Astrocyte (in vitro differentiated cells and primary cell): ENCODE measurements around the gene EXD3. TPM values are rescaled to one million over a fixed set of nuclear protein-coding genes. Genes with fewer than 3 reads are reported as not detected.

ENCODE experiments used
- DNase-seq: peaks from one replicate; pipeline ENCODE4 v3.0.0-alpha.2; 2010; ENCODE audit warnings: low read depth
- FAIRE-seq: peaks from 2 replicates; lab custom pipeline; 2011; peaks lifted over from hg19 to GRCh38; lab: Jason Lieb, UNC
- H2AFZ ChIP-seq: 2 replicates; pipeline ENCODE4 v1.6.0; 2012; ENCODE audit warnings: low read depth, low read length, inconsistent platforms
- H3K27ac ChIP-seq: 2 replicates; pipeline ENCODE4 v1.5.1; 2011; ENCODE audit warnings: low read depth, low read length, inconsistent platforms
- H3K27me3 ChIP-seq: 2 replicates; pipeline ENCODE4 v1.6.0; 2011; ENCODE audit warnings: low read length, inconsistent platforms; ENCODE audit not compliant: insufficient read depth
- H3K36me3 ChIP-seq: 2 replicates; pipeline ENCODE4 v1.5.1; 2011; ENCODE audit warnings: low read length, inconsistent platforms; ENCODE audit not compliant: insufficient read depth
- H3K4me1 ChIP-seq: 2 replicates; pipeline ENCODE4 v1.5.1; 2011; ENCODE audit warnings: low read length, inconsistent platforms; ENCODE audit not compliant: insufficient read depth
- H3K4me2 ChIP-seq: 2 replicates; pipeline ENCODE4 v1.6.0; 2012; ENCODE audit warnings: low read length, inconsistent platforms
- H3K4me3 ChIP-seq: 2 replicates; pipeline ENCODE4 v1.5.1; 2011; ENCODE audit warnings: low read depth, mild to moderate bottlenecking, low read length, inconsistent platforms; ENCODE audit not compliant: insufficient read depth
- H3K79me2 ChIP-seq: 2 replicates; pipeline ENCODE4 v1.6.0; 2012; ENCODE audit warnings: mild to moderate bottlenecking, low read length, inconsistent platforms; ENCODE audit not compliant: insufficient read depth
- H3K9ac ChIP-seq: 2 replicates; pipeline ENCODE4 v1.6.0; 2012; ENCODE audit warnings: mild to moderate bottlenecking, low read length, inconsistent platforms
- H3K9me3 ChIP-seq: 2 replicates; pipeline ENCODE4 v1.5.1; 2012; ENCODE audit warnings: low read depth, mild to moderate bottlenecking, low read length, inconsistent platforms; ENCODE audit not compliant: insufficient read depth
- H4K20me1 ChIP-seq: 2 replicates; pipeline ENCODE4 v1.6.0; 2012; ENCODE audit warnings: low read length, inconsistent platforms; ENCODE audit not compliant: insufficient read depth
- H3K27ac Mint-ChIP-seq: one replicate; pipeline ENCODE4 v1.8.0; 2021; ENCODE audit warnings: mild to moderate bottlenecking, mixed read lengths; ENCODE audit not compliant: unreplicated experiment
- H3K27me3 Mint-ChIP-seq: one replicate; pipeline ENCODE4 v1.8.0; 2021; ENCODE audit warnings: low read depth, mixed read lengths; ENCODE audit not compliant: unreplicated experiment
- H3K36me3 Mint-ChIP-seq: one replicate; pipeline ENCODE4 v1.8.0; 2021; ENCODE audit warnings: low read depth, mixed read lengths; ENCODE audit not compliant: unreplicated experiment
- H3K4me1 Mint-ChIP-seq: one replicate; pipeline ENCODE4 v1.8.0; 2021; ENCODE audit warnings: low read depth, mixed read lengths; ENCODE audit not compliant: unreplicated experiment
- H3K4me3 Mint-ChIP-seq: one replicate; pipeline ENCODE4 v1.8.0; 2021; ENCODE audit warnings: mild to moderate bottlenecking, moderate library complexity, mixed read lengths; ENCODE audit not compliant: unreplicated experiment
- H3K9me3 Mint-ChIP-seq: one replicate; pipeline ENCODE4 v1.8.0; 2021; ENCODE audit warnings: mild to moderate bottlenecking, mixed read lengths; ENCODE audit not compliant: unreplicated experiment
- EZH2 ChIP-seq: IDR thresholded peaks from 2 replicates; pipeline ENCODE4 v1.6.1; 2012; ENCODE audit warnings: mild to moderate bottlenecking, low read length, inconsistent platforms; ENCODE audit not compliant: insufficient read depth
- total RNA-seq: library from RNA; stranded (reverse); gene quantifications from 2 replicates; pipeline ENCODE4 v1.2.1, GENCODE V29; 2021
- TF ChIP-seq, protein P1 (sequence below): IDR thresholded peaks from 2 replicates; pipeline ENCODE4 v1.5.1; 2011; ENCODE audit warnings: low read depth, mild to moderate bottlenecking, inconsistent platforms, low read length, moderate library complexity; ENCODE audit not compliant: insufficient read depth

EXD3 gene
- total RNA-seq, 1 donor from 2014 or later: 8.5 TPM

- H3K9me3 ChIP-seq: no peaks in the 10 kb centered on the region
- peak overlapping the region; percentile 82 for H3K4me2 ChIP-seq
- Mint-ChIP-seq H3K4me1 (peaks cover 2% of the 10 kb centered on the region), H3K4me3 (no peak overlapping the region), H3K27me3 (no peaks in the 10 kb centered on the region), H3K9me3 (peaks cover 4% of the 10 kb centered on the region), H3K36me3 (peaks cover 8% of the 10 kb centered on the region), H3K27ac (peak overlapping the region; percentile 34)
- no peak overlapping the region for H3K27ac ChIP-seq
- no peaks in the 10 kb centered on the region for H3K27me3 ChIP-seq
- H3K36me3 ChIP-seq: no peaks in the 10 kb centered on the region
- H3K79me2 ChIP-seq: no peaks in the 10 kb centered on the region
- peaks cover 23% of the 10 kb centered on the region for H4K20me1 ChIP-seq
- peaks cover 17% of the 10 kb centered on the region for H3K4me1 ChIP-seq
- H2AFZ ChIP-seq: no peak overlapping the region
- no peak for TF ChIP-seq EZH2
- TF ChIP-seq, protein P1, sequence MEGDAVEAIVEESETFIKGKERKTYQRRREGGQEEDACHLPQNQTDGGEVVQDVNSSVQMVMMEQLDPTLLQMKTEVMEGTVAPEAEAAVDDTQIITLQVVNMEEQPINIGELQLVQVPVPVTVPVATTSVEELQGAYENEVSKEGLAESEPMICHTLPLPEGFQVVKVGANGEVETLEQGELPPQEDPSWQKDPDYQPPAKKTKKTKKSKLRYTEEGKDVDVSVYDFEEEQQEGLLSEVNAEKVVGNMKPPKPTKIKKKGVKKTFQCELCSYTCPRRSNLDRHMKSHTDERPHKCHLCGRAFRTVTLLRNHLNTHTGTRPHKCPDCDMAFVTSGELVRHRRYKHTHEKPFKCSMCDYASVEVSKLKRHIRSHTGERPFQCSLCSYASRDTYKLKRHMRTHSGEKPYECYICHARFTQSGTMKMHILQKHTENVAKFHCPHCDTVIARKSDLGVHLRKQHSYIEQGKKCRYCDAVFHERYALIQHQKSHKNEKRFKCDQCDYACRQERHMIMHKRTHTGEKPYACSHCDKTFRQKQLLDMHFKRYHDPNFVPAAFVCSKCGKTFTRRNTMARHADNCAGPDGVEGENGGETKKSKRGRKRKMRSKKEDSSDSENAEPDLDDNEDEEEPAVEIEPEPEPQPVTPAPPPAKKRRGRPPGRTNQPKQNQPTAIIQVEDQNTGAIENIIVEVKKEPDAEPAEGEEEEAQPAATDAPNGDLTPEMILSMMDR: no peak
- no peak for FAIRE-seq
- DNase-seq: no peak
- no peak overlapping the region for H3K4me3 ChIP-seq
- H3K9ac ChIP-seq: no peak overlapping the region
These were observed 16.7 kb downstream of the EXD3 start for GRCh38 chr9:137406085-137406760.

DNA sequence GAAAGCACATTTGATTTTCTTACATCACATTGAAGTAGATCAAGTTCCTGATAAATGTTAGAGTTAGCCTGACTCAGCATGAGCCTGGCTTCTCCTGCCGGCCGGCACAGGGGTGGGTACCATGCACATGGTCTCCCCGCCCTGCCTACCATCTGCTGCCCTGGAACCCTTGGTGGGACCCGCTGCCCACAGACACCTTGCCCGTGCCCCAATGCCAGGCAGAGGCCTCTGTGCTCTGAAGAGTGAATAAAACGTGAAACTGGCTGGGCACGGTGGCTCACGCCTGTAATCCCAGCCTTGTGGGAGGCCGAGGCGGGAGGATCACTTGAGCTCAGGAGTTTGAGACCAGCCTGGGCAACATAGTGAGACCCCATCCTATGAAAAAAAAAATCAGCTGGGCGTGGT lies 17.3 kb downstream of the EXD3 start:
- DNase-seq: no peak
- TF ChIP-seq EZH2: no peak
- TF ChIP-seq, protein P1: no peak
- H4K20me1 ChIP-seq: peaks cover 23% of the 10 kb centered on the region
- H3K9ac ChIP-seq: no peak overlapping the region
- Mint-ChIP-seq H3K27me3 (no peaks in the 10 kb centered on the region), H3K36me3 (peaks cover 8% of the 10 kb centered on the region), H3K4me1 (peaks cover 2% of the 10 kb centered on the region), H3K4me3 (no peak overlapping the region), H3K9me3 (peaks cover 4% of the 10 kb centered on the region), H3K27ac (no peak overlapping the region)
- H3K79me2 ChIP-seq: no peaks in the 10 kb centered on the region
- H3K27me3 ChIP-seq: no peaks in the 10 kb centered on the region
- H3K27ac ChIP-seq: no peak overlapping the region
- no peaks in the 10 kb centered on the region for H3K9me3 ChIP-seq
- no peaks in the 10 kb centered on the region for H3K36me3 ChIP-seq
- H3K4me1 ChIP-seq: peaks cover 11% of the 10 kb centered on the region
- FAIRE-seq: no peak
- no peak overlapping the region for H2AFZ ChIP-seq
- no peak overlapping the region for H3K4me3 ChIP-seq
- H3K4me2 ChIP-seq: no peak overlapping the region

- peaks cover 23% of the 10 kb centered on the region for H4K20me1 ChIP-seq
- no peak for FAIRE-seq
- no peak overlapping the region for H3K4me3 ChIP-seq
- Mint-ChIP-seq H3K4me3 (no peak overlapping the region), H3K4me1 (no peaks in the 10 kb centered on the region), H3K27me3 (no peaks in the 10 kb centered on the region), H3K9me3 (peaks cover 4% of the 10 kb centered on the region), H3K36me3 (peaks cover 11% of the 10 kb centered on the region), H3K27ac (no peak overlapping the region)
- H3K79me2 ChIP-seq: no peaks in the 10 kb centered on the region
- no peak overlapping the region for H3K27ac ChIP-seq
- H3K4me2 ChIP-seq: no peak overlapping the region
- DNase-seq: no peak
- no peaks in the 10 kb centered on the region for H3K36me3 ChIP-seq
- no peak overlapping the region for H3K9ac ChIP-seq
- peaks cover 8% of the 10 kb centered on the region for H3K4me1 ChIP-seq
- no peak for TF ChIP-seq EZH2
- TF ChIP-seq, protein P1: no peak
- H3K27me3 ChIP-seq: no peaks in the 10 kb centered on the region
- no peak overlapping the region for H2AFZ ChIP-seq
- H3K9me3 ChIP-seq: no peaks in the 10 kb centered on the region
These were observed 17.9 kb downstream of the EXD3 start for GRCh38 chr9:137404961-137405567.
